ENCODE data around the gene UVSSA.

UVSSA gene

DNA sequence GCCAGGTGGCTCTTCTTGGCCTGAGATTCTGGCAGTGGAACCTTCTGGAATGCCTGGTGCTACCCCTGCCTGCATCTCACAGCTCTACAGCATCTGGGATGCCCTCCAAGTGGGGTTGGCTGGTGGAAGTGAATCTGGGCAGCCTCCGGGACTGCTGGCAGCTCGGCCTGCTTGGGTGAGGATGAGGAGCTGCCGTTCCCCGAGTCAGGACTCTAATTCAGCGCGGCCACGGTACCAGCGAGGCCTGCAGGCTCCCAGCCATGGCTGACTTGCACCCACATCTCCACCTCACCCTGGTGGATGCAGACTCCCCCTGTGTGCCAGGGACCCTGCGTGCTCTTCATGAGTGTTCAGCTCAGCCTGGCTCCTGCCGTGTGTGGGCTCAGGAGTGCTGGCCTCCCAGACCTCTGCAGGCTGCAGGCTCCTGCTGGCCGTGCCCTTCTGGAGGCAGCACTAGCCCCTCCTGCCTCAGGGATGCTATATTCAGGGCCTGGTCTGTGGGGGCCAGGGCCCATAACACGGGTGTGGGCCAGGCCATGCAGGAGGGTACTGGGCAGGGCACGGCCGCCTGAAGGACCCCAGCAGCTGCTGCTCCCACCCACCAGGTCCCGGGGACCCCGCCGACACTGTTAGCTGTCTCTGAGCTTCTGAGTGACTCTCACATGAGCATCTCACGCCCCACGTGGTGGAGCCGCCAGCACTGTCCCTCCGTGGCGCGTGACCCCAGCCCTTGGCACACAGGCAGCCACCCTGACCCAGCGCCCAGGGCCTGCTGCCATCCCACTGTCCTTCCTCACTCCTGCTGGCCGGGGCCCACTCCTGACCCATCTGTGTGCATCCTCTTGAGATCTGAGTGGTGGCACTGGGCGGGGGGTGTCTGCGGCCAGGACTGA, 10.6 kb downstream of the UVSSA start:
- H3K9ac ChIP-seq (ENCODE audit: low read length), result no peak overlapping the region
- H3K79me2 ChIP-seq (ENCODE audit: low read length), result no peaks in the 10 kb centered on the region
- no peaks in the 10 kb centered on the region for H3K4me1 ChIP-seq (ENCODE audit: low read length)
- H3K27ac ChIP-seq (ENCODE audit: low read length), result no peak overlapping the region
- no peak overlapping the region for H3K4me2 ChIP-seq (ENCODE audit: low read length)
- no peaks in the 10 kb centered on the region for H4K20me1 ChIP-seq (ENCODE audit: insufficient read depth, low read length)
- H3K36me3 ChIP-seq (replicated peaks; ENCODE audit: low read depth, low read length), result peaks cover 3% of the 10 kb centered on the region
- no peak overlapping the region for H2AFZ ChIP-seq (ENCODE audit: low read depth, low read length)
- no peak for TF ChIP-seq EZH2phosphoT487 (IDR thresholded peaks at IDR 0.05; ENCODE audit: low read depth)
- TF ChIP-seq, protein P1, sequence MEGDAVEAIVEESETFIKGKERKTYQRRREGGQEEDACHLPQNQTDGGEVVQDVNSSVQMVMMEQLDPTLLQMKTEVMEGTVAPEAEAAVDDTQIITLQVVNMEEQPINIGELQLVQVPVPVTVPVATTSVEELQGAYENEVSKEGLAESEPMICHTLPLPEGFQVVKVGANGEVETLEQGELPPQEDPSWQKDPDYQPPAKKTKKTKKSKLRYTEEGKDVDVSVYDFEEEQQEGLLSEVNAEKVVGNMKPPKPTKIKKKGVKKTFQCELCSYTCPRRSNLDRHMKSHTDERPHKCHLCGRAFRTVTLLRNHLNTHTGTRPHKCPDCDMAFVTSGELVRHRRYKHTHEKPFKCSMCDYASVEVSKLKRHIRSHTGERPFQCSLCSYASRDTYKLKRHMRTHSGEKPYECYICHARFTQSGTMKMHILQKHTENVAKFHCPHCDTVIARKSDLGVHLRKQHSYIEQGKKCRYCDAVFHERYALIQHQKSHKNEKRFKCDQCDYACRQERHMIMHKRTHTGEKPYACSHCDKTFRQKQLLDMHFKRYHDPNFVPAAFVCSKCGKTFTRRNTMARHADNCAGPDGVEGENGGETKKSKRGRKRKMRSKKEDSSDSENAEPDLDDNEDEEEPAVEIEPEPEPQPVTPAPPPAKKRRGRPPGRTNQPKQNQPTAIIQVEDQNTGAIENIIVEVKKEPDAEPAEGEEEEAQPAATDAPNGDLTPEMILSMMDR (IDR thresholded peaks at IDR 0.05; ENCODE audit: low read depth, low read length), result no peak
- no peaks in the 10 kb centered on the region for H3K9me3 ChIP-seq (ENCODE audit: insufficient read depth, low read length)
- no peaks in the 10 kb centered on the region for H3K27me3 ChIP-seq (ENCODE audit: low read depth, low read length)
- no peak overlapping the region for H3K4me3 ChIP-seq (ENCODE audit: low read length)

DNA sequence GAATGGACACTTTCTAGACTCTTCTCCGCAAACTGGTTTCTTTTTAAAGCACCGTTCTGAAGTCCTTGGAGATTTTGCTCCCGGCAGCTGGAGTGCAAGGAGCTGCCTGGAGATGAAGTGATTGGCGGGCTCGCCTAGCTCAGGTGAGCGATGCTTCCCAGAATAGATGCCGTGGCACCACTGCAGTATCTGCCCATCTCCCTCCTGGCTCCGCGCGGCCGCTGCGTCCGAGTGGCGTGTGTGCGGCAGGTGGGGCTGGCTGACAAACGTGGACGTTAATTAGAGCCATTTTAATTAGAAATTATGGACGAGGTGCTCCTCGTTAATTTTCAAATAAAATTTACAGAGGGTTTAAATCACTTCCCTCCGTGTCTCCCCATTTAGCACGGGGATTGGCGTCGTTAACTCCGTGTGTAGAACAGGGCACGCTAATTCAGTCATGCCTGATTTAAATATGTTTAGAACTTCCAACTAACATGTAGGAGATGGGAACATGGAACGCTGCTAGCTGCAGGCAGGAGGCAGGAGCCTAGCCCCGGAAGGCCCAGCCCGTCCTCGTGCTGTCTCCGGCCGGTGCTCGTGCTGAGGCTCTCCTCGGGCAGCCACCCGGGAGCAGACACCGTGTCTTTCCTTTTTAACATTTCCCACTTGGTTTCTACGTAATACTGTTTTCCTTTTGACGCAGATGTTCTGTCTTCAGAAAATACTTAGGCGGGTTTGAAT, 11.6 kb downstream of the UVSSA start:
- Histone ChIP-seq H3K4me2 (ENCODE audit: low read length) (no peak overlapping the region), H4K20me1 (ENCODE audit: insufficient read depth, low read length) (no peaks in the 10 kb centered on the region), H3K9ac (ENCODE audit: low read length) (no peak overlapping the region), H3K4me1 (ENCODE audit: low read length) (no peaks in the 10 kb centered on the region), H2AFZ (ENCODE audit: low read depth, low read length) (no peak overlapping the region), H3K9me3 (ENCODE audit: insufficient read depth, low read length) (no peaks in the 10 kb centered on the region), H3K4me3 (ENCODE audit: low read length) (no peak overlapping the region), H3K79me2 (ENCODE audit: low read length) (no peaks in the 10 kb centered on the region), H3K27ac (ENCODE audit: low read length) (no peak overlapping the region), H3K36me3 (replicated peaks; ENCODE audit: low read depth, low read length) (no peaks in the 10 kb centered on the region), H3K27me3 (ENCODE audit: low read depth, low read length) (no peaks in the 10 kb centered on the region)
- TF ChIP-seq, protein P1 (IDR thresholded peaks at IDR 0.05; ENCODE audit: low read depth, low read length), result no peak
- no peak for TF ChIP-seq EZH2phosphoT487 (IDR thresholded peaks at IDR 0.05; ENCODE audit: low read depth)

DNA sequence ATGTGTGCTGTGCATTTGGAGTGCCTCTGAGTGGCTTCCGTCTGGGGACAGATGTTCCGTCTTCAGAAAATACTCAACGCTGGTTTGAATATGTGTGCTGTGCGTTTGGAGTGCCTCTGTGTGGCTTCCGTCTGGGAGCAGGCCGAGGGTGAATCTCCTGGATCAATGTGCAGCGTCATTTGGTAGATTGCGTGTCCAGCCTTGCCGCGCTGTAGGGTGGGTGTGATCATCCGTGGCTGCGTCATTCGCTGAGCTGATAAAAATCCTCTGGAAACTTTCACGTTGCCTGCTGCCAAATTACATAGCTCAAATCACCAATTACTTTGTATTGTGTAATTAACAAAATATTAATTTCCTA, 12.1 kb downstream of the UVSSA start:
- Histone ChIP-seq H3K4me1 (ENCODE audit: low read length) (no peaks in the 10 kb centered on the region), H2AFZ (ENCODE audit: low read depth, low read length) (no peak overlapping the region), H3K27ac (ENCODE audit: low read length) (no peak overlapping the region), H3K9ac (ENCODE audit: low read length) (no peak overlapping the region), H4K20me1 (ENCODE audit: insufficient read depth, low read length) (no peaks in the 10 kb centered on the region), H3K36me3 (replicated peaks; ENCODE audit: low read depth, low read length) (no peaks in the 10 kb centered on the region), H3K4me2 (ENCODE audit: low read length) (no peak overlapping the region), H3K9me3 (ENCODE audit: insufficient read depth, low read length) (no peaks in the 10 kb centered on the region), H3K27me3 (ENCODE audit: low read depth, low read length) (no peaks in the 10 kb centered on the region), H3K79me2 (ENCODE audit: low read length) (no peaks in the 10 kb centered on the region), H3K4me3 (ENCODE audit: low read length) (no peak overlapping the region)
- TF ChIP-seq, protein P1 (IDR thresholded peaks at IDR 0.05; ENCODE audit: low read depth, low read length), result no peak

DNA sequence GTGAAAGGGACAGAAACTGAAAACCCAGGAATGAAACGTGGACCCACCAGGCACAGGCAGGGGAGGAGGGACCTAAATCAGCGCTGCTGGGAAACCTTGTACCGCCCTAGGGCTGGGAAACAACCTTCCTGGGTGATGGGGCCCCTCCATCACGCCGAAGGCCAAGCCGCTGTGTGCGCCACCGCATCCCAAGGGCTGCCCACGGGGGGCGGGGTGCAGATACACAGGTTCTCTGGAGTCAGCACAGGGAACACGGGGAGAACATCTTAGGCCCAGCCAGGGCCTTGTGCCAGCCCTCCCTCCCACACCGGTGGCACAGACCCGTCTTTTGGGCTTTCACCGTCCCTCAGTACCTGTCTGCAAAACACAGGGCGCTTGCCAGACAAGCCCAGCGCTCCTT, 13.0 kb downstream of the UVSSA start:
- Histone ChIP-seq H4K20me1 (ENCODE audit: insufficient read depth, low read length) (no peaks in the 10 kb centered on the region), H3K4me1 (ENCODE audit: low read length) (no peaks in the 10 kb centered on the region), H3K36me3 (replicated peaks; ENCODE audit: low read depth, low read length) (no peaks in the 10 kb centered on the region), H3K79me2 (ENCODE audit: low read length) (no peaks in the 10 kb centered on the region), H3K9ac (ENCODE audit: low read length) (no peak overlapping the region), H3K4me2 (ENCODE audit: low read length) (no peak overlapping the region), H3K27me3 (ENCODE audit: low read depth, low read length) (no peaks in the 10 kb centered on the region), H2AFZ (ENCODE audit: low read depth, low read length) (no peak overlapping the region), H3K27ac (ENCODE audit: low read length) (no peak overlapping the region), H3K9me3 (ENCODE audit: insufficient read depth, low read length) (no peaks in the 10 kb centered on the region), H3K4me3 (ENCODE audit: low read length) (no peak overlapping the region)
- TF ChIP-seq EZH2phosphoT487 (IDR thresholded peaks at IDR 0.05; ENCODE audit: low read depth), result no peak
- TF ChIP-seq, protein P1 (IDR thresholded peaks at IDR 0.05; ENCODE audit: low read depth, low read length), result no peak
